Tibial nerve (tissue), 4 donors: Measurements from ENCODE around the gene FASLG.

Experiments used
- EP300 ChIP-seq, 2 donors: sonication (generic); formaldehyde crosslinking; IDR thresholded peaks; one replicate each; pipeline ENCODE4 v1.6.1; 2017; ENCODE audit warnings: antibody characterized with exemption in 2 of 2, mild to moderate bottlenecking in 1 of 2
- POLR2A ChIP-seq, 2 donors: fragments of 450-650 bp; IDR thresholded peaks; one replicate each; pipeline ENCODE4 v1.6.1; 2017; ENCODE audit warnings: antibody characterized with exemption in 2 of 2, mild to moderate bottlenecking in 2 of 2, moderate library complexity in 2 of 2
- TF ChIP-seq, protein P1 (sequence below), 5 experiments: fragments of 200-600 bp in 3 of 5; fragments of 450-650 bp in 2 of 5; sonication (generic) in 3 of 5; IDR thresholded peaks; one replicate each; pipeline ENCODE4 v1.5.1; 2016 to 2019; ENCODE audit warnings: antibody characterized with exemption in 5 of 5, mild to moderate bottlenecking in 3 of 5, moderate library complexity in 2 of 5

DNA sequence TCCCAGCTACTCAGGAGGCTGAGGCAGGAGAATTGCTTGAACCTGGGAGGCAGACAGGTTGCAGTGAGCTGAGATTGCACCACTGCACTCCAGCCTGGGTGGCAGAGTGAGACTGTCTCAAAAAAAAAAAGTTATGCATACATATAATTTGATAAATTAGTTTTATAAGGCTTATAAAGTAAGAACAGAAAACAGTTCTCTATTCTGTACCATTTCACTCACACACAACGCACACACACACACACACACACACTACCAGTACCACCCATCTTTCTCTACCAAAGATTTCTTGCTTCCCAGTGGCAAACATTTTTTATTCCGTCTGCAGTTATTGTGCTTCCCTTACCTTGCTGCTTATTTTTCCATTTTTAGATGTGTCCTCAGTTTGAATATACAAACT is 46.4 kb upstream of the FASLG start:
- TF ChIP-seq, protein P1, sequence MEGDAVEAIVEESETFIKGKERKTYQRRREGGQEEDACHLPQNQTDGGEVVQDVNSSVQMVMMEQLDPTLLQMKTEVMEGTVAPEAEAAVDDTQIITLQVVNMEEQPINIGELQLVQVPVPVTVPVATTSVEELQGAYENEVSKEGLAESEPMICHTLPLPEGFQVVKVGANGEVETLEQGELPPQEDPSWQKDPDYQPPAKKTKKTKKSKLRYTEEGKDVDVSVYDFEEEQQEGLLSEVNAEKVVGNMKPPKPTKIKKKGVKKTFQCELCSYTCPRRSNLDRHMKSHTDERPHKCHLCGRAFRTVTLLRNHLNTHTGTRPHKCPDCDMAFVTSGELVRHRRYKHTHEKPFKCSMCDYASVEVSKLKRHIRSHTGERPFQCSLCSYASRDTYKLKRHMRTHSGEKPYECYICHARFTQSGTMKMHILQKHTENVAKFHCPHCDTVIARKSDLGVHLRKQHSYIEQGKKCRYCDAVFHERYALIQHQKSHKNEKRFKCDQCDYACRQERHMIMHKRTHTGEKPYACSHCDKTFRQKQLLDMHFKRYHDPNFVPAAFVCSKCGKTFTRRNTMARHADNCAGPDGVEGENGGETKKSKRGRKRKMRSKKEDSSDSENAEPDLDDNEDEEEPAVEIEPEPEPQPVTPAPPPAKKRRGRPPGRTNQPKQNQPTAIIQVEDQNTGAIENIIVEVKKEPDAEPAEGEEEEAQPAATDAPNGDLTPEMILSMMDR (IDR thresholded peaks at IDR 0.05), result no peak
- TF ChIP-seq POLR2A (IDR thresholded peaks at IDR 0.05) (no peak), EP300 (IDR thresholded peaks at IDR 0.05) (no peak)
